Right lobe of liver (tissue), 4 donors: ENCODE data around the gene WFIKKN1.

Experiments
- POLR2A ChIP-seq: fragments of 450-650 bp; IDR thresholded peaks from one replicate; pipeline ENCODE4 v1.6.1; 2017; ENCODE audit warnings: antibody characterized with exemption, mild to moderate bottlenecking
- TF ChIP-seq, protein P1 (sequence below), 4 donors: fragments of 200-600 bp in 3 of 4; fragments of 450-650 bp in 1 of 4; IDR thresholded peaks; one replicate each; pipeline versions ENCODE4 v1.5.1 to v1.8.0; 2016 to 2022; ENCODE audit warnings: antibody characterized with exemption in 4 of 4, mild to moderate bottlenecking in 2 of 4
- donor health status: DM: no; HTN: no; CAD: no.
- donor health status: DM: no; HTN: no; CAD: no.
- donor health status: DM: no; HTN: yes; CAD: no.

DNA sequence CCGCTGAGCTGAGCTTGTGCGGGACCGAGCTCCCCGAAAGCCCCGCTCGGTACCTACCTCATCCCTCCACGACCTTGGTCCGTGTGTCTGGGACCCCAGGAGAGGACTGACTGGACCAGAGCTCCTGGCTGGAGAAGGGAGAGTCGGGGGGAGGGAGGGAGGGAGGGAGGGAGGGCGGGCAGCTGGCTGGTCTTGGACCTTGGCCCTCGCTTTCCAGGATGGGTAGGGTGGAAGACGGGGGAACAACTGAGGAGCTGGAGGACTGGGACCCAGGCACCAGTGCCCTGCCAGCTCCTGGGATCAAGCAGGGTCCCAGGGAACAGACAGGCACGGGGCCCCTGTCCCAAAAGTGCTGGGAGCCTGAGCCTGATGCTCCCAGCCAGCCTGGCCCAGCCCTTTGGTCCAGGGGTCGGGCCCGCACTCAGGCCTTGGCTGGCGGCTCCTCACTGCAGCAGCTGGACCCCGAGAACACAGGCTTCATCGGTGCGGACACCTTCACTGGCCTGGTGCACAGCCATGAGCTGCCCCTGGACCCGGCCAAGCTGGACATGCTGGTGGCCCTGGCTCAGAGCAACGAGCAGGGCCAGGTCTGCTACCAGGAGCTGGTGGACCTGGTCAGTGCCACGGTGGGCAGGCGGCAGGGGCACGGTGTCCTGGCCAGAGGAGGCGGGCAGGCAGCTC, 45.2 kb downstream of the WFIKKN1 start:
- TF ChIP-seq, protein P1, sequence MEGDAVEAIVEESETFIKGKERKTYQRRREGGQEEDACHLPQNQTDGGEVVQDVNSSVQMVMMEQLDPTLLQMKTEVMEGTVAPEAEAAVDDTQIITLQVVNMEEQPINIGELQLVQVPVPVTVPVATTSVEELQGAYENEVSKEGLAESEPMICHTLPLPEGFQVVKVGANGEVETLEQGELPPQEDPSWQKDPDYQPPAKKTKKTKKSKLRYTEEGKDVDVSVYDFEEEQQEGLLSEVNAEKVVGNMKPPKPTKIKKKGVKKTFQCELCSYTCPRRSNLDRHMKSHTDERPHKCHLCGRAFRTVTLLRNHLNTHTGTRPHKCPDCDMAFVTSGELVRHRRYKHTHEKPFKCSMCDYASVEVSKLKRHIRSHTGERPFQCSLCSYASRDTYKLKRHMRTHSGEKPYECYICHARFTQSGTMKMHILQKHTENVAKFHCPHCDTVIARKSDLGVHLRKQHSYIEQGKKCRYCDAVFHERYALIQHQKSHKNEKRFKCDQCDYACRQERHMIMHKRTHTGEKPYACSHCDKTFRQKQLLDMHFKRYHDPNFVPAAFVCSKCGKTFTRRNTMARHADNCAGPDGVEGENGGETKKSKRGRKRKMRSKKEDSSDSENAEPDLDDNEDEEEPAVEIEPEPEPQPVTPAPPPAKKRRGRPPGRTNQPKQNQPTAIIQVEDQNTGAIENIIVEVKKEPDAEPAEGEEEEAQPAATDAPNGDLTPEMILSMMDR (IDR thresholded peaks at IDR 0.05), result no peak
- no peak for TF ChIP-seq POLR2A
